ENCODE measurements around the gene NOP53.
"Not testable (repeated sequence)": the region's sequence is repeated elsewhere in the genome, so short reads cannot be mapped to it uniquely, and the experiment has no call there.

NOP53 gene

GRCh38 chr19:47702671-47703070, 42.7 kb upstream of the NOP53 start:
- no peak for FAIRE-seq
- no peak for TF ChIP-seq POLR2A (IDR thresholded peaks at IDR 0.05; ENCODE audit: low read depth, low read length)
- TF ChIP-seq POU2F2 (IDR thresholded peaks at IDR 0.05; ENCODE audit: low read depth, low read length) = no peak
- no peak for TF ChIP-seq TAF1 (IDR thresholded peaks at IDR 0.05; ENCODE audit: low read depth, low read length)
- TF ChIP-seq POLR2AphosphoS5 (IDR thresholded peaks at IDR 0.05; ENCODE audit: low read depth, low read length) = no peak
- TF ChIP-seq PAX5 (IDR thresholded peaks at IDR 0.05; ENCODE audit: insufficient read depth, low read length, severe bottlenecking) = no peak
- TF ChIP-seq SPI1 (IDR thresholded peaks at IDR 0.05; ENCODE audit: low read depth, low read length) = no peak

GRCh38 chr19:47703301-47703700, 42.0 kb upstream of the NOP53 start:
- FAIRE-seq (no peak), DNase-seq (ENCODE audit: insufficient read length, low spot score) (no peak)
- no peak for TF ChIP-seq POLR2AphosphoS5 (IDR thresholded peaks at IDR 0.05; ENCODE audit: low read depth, low read length)
- no peak for TF ChIP-seq POU2F2 (IDR thresholded peaks at IDR 0.05; ENCODE audit: low read depth, low read length)
- TF ChIP-seq PAX5 (IDR thresholded peaks at IDR 0.05; ENCODE audit: insufficient read depth, low read length, severe bottlenecking) = no peak
- TF ChIP-seq POLR2A (IDR thresholded peaks at IDR 0.05; ENCODE audit: low read depth, low read length) = no peak
- TF ChIP-seq SPI1 (IDR thresholded peaks at IDR 0.05; ENCODE audit: low read depth, low read length) = no peak
- no peak for TF ChIP-seq TAF1 (IDR thresholded peaks at IDR 0.05; ENCODE audit: low read depth, low read length)

More at GRCh38 chr19:47702671-47703070, 42.7 kb upstream of the NOP53 start:
- no peak for DNase-seq (ENCODE audit: insufficient read length, low spot score)

DNA sequence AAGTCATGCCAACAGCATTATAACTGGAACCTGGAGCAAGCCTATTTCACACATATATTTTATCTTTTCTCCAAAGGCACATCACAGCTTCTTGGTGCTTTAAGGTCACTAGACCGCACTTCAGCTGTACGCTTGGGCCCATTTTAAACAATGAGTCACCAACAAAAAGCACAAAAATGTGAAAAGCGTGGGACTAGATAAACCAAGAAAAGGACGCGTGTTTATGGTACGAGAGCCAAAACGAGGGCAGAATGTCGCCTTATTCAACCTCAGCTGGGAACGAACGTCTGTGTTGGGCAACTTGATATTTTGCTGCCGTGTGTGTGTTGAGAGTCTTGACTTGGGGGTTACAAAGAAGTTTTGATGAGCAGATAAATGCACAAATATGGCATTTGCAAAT, 41.3 kb upstream of the NOP53 start:
- FAIRE-seq = no peak
- TF ChIP-seq POU2F2 (IDR thresholded peaks at IDR 0.05; ENCODE audit: low read depth, low read length) (no peak), TAF1 (IDR thresholded peaks at IDR 0.05; ENCODE audit: low read depth, low read length) (no peak), POLR2A (IDR thresholded peaks at IDR 0.05; ENCODE audit: low read depth, low read length) (no peak), PAX5 (IDR thresholded peaks at IDR 0.05; ENCODE audit: insufficient read depth, low read length, severe bottlenecking) (no peak), SPI1 (IDR thresholded peaks at IDR 0.05; ENCODE audit: low read depth, low read length) (no peak), POLR2AphosphoS5 (IDR thresholded peaks at IDR 0.05; ENCODE audit: low read depth, low read length) (no peak)
- DNase-seq (ENCODE audit: insufficient read length, low spot score) = no peak

GRCh38 chr19:47704656-47705055, 40.7 kb upstream of the NOP53 start:
- TF ChIP-seq TAF1 (IDR thresholded peaks at IDR 0.05; ENCODE audit: low read depth, low read length) (no peak), POLR2A (IDR thresholded peaks at IDR 0.05; ENCODE audit: low read depth, low read length) (no peak), POLR2AphosphoS5 (IDR thresholded peaks at IDR 0.05; ENCODE audit: low read depth, low read length) (no peak), PAX5 (IDR thresholded peaks at IDR 0.05; ENCODE audit: insufficient read depth, low read length, severe bottlenecking) (no peak), SPI1 (IDR thresholded peaks at IDR 0.05; ENCODE audit: low read depth, low read length) (no peak), POU2F2 (IDR thresholded peaks at IDR 0.05; ENCODE audit: low read depth, low read length) (no peak)
- FAIRE-seq (no peak), DNase-seq (ENCODE audit: insufficient read length, low spot score) (no peak)

DNA sequence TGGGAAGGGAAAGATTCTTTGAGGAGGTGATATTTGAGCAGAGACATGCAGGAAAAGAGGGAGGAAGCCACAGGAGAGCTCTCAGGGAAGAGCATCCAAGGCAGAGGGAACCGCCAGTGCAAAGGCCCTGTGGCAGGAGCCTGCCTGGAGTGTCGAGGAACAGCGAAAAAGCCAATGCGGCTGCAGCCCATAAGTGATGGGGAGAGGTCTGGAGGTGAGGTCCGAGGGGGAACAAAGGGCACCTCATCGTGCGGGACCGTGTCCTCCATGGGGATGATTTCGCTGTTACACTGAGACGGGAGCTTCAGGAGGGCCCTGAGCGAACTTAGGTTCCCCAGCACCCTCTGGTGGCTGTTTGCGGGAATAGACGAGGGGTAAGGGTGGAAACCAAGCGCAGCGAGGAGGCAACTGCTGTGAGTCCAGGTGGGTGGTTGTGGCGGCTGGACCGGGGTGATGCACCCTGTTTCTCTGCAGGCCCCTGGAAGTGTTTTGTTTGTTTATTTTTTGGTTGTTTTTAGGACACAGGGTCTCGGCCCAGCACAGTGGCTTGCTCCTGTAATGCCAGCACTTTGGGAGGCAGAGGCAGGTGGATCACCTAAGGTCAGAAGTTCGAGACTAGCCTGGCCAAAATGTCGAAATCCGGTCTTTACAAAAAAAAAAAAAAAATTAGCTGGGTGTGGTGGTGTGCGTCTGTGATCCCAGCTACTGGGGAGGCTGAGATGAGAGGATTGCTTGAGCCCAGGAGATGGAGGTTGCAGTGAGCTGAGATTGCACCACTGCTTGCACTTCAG, 38.0 kb upstream of the NOP53 start:
- TF ChIP-seq POU2F2 (IDR thresholded peaks at IDR 0.05; ENCODE audit: low read depth, low read length) (peak; percentile 32; the same call in 1 of the 2 replicates), PAX5 (IDR thresholded peaks at IDR 0.05; ENCODE audit: insufficient read depth, low read length, severe bottlenecking) (no peak)
- FAIRE-seq = peak; percentile 97
- peak; percentile 70 for DNase-seq (ENCODE audit: insufficient read length, low spot score)

GRCh38 chr19:47711652-47712242, 33.6 kb upstream of the NOP53 start:
- no peak for FAIRE-seq
- TF ChIP-seq POLR2AphosphoS5 (IDR thresholded peaks at IDR 0.05; ENCODE audit: low read depth, low read length) (no peak), POU2F2 (IDR thresholded peaks at IDR 0.05; ENCODE audit: low read depth, low read length) (no peak), TAF1 (IDR thresholded peaks at IDR 0.05; ENCODE audit: low read depth, low read length) (no peak), PAX5 (IDR thresholded peaks at IDR 0.05; ENCODE audit: insufficient read depth, low read length, severe bottlenecking) (no peak), SPI1 (IDR thresholded peaks at IDR 0.05; ENCODE audit: low read depth, low read length) (no peak), POLR2A (IDR thresholded peaks at IDR 0.05; ENCODE audit: low read depth, low read length) (no peak)
- DNase-seq (ENCODE audit: insufficient read length, low spot score) = no peak

GRCh38 chr19:47713046-47714021, 32.0 kb upstream of the NOP53 start, which contains the start of gene EHD2:
Gene EHD2 (plus strand): TSS chr19:47713422. CDS start chr19:47716613, 3,191 bp downstream.
- FAIRE-seq (no peak), DNase-seq (ENCODE audit: insufficient read length, low spot score) (peak; percentile 62)
- TF ChIP-seq POLR2A (IDR thresholded peaks at IDR 0.05; ENCODE audit: low read depth, low read length) (no peak), PAX5 (IDR thresholded peaks at IDR 0.05; ENCODE audit: insufficient read depth, low read length, severe bottlenecking) (no peak), TAF1 (IDR thresholded peaks at IDR 0.05; ENCODE audit: low read depth, low read length) (no peak), SPI1 (IDR thresholded peaks at IDR 0.05; ENCODE audit: low read depth, low read length) (no peak), POU2F2 (IDR thresholded peaks at IDR 0.05; ENCODE audit: low read depth, low read length) (no peak), POLR2AphosphoS5 (IDR thresholded peaks at IDR 0.05; ENCODE audit: low read depth, low read length) (no peak)

DNA sequence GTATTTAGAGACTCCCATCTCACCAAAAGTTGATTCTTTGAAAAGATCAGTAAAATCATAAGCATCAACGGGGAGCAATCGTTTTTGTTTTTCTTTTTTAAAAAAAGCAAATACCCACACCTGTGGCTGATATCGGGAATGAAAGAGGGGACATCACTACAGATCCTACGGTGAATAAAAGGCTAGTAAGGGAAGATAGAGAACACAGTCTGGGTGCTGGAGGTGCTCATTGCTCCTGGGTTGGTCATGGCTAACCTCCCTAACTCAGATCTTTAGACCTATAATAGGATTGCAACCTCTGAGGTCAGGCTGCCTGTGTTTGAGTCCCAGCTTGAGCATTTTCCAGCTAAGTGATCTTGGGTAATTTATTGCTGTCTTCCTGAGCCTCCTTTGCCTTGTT, 31.0 kb upstream of the NOP53 start:
- no peak for FAIRE-seq
- TF ChIP-seq POU2F2 (IDR thresholded peaks at IDR 0.05; ENCODE audit: low read depth, low read length) (no peak), POLR2AphosphoS5 (IDR thresholded peaks at IDR 0.05; ENCODE audit: low read depth, low read length) (no peak), TAF1 (IDR thresholded peaks at IDR 0.05; ENCODE audit: low read depth, low read length) (no peak), POLR2A (IDR thresholded peaks at IDR 0.05; ENCODE audit: low read depth, low read length) (no peak), PAX5 (IDR thresholded peaks at IDR 0.05; ENCODE audit: insufficient read depth, low read length, severe bottlenecking) (no peak), SPI1 (IDR thresholded peaks at IDR 0.05; ENCODE audit: low read depth, low read length) (no peak)
- no peak for DNase-seq (ENCODE audit: insufficient read length, low spot score)

DNA sequence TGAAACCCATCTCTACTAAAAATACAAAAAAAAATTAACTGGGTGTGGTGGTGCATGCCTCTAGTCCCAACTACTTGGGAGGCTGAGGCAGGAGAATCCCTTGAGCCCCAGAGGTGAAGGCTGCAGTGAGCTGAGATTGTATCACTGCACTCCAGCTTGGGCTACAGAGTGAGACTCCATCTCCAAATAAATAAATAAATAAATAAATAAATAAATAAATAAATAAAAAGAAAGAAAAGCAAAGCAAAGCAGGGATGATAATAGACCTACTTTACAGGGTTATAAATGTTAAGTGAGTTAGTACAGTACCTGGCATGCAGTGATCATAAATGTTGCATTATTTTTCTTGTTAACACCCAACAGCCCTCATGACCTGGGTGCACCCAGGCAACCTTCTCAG, 30.5 kb upstream of the NOP53 start:
- not testable (repeated sequence) for DNase-seq (ENCODE audit: insufficient read length, low spot score); FAIRE-seq

Measured in GM12891 (cell line).